ENCODE results near the gene OPCML.
A peak's percentile ranks its signal among the peaks of the same experiment; 100 is the strongest.

OPCML gene

GRCh38 chr11:132852361-132852760, 679.9 kb downstream of the OPCML start:
- no peak for DNase-seq (ENCODE audit: low read depth in 2 of 2)

GRCh38 chr11:132851247-132851646, 681.1 kb downstream of the OPCML start:
- no peak for DNase-seq (ENCODE audit: low read depth in 2 of 2)

- no peak for DNase-seq (ENCODE audit: low read depth in 2 of 2)
Observed at GRCh38 chr11:132850266-132850665, 682.0 kb downstream of the OPCML start.

GRCh38 chr11:132848336-132848735, 684.0 kb downstream of the OPCML start:
- DNase-seq (ENCODE audit: low read depth in 2 of 2) = peak; percentile 56 to 62

- DNase-seq (ENCODE audit: low read depth in 2 of 2) = no peak
Observed at GRCh38 chr11:132846075-132846474, 686.2 kb downstream of the OPCML start.

- DNase-seq (ENCODE audit: low read depth in 2 of 2) = peak; percentile 92
Observed at GRCh38 chr11:132844956-132845696, 687.2 kb downstream of the OPCML start.

GRCh38 chr11:132840660-132841059, 691.6 kb downstream of the OPCML start:
- no peak for DNase-seq (ENCODE audit: low read depth in 2 of 2)

- no peak for DNase-seq (ENCODE audit: low read depth in 2 of 2)
Observed at GRCh38 chr11:132840191-132840590, 692.1 kb downstream of the OPCML start.

GRCh38 chr11:132839236-132839945, 692.9 kb downstream of the OPCML start:
- DNase-seq (ENCODE audit: low read depth in 2 of 2) = no peak

- DNase-seq (ENCODE audit: low read depth in 2 of 2) = no peak
Observed at GRCh38 chr11:132838627-132839026, 693.7 kb downstream of the OPCML start.

- DNase-seq (ENCODE audit: low read depth in 2 of 2) = no peak
Observed at GRCh38 chr11:132831272-132831671, 701.0 kb downstream of the OPCML start.

GRCh38 chr11:132824642-132825041, 707.7 kb downstream of the OPCML start:
- DNase-seq (ENCODE audit: low read depth in 2 of 2) = no peak

- no peak for DNase-seq (ENCODE audit: low read depth in 2 of 2)
Observed at GRCh38 chr11:132822276-132822675, 710.0 kb downstream of the OPCML start.

- no peak for DNase-seq (ENCODE audit: low read depth in 2 of 2)
Observed at GRCh38 chr11:132821499-132821898, 710.8 kb downstream of the OPCML start.

- DNase-seq (ENCODE audit: low read depth in 2 of 2) = peak; percentile 34 to 47
Observed at GRCh38 chr11:132821014-132821413, 711.3 kb downstream of the OPCML start.

- DNase-seq (ENCODE audit: low read depth in 2 of 2) = peak in 1 of 2 experiments; percentile 20
Observed at GRCh38 chr11:132818951-132819350, 713.4 kb downstream of the OPCML start.

- no peak for DNase-seq (ENCODE audit: low read depth in 2 of 2)
Observed at GRCh38 chr11:132817387-132817786, 714.9 kb downstream of the OPCML start.

- DNase-seq (ENCODE audit: low read depth in 2 of 2) = no peak
Observed at GRCh38 chr11:132814410-132814809, 717.9 kb downstream of the OPCML start.

- DNase-seq (ENCODE audit: low read depth in 2 of 2) = no peak
Observed at GRCh38 chr11:132811649-132812048, 720.7 kb downstream of the OPCML start.

GRCh38 chr11:132809070-132809469, 723.2 kb downstream of the OPCML start:
- DNase-seq (ENCODE audit: low read depth in 2 of 2) = no peak

- DNase-seq (ENCODE audit: low read depth in 2 of 2) = no peak
Observed at GRCh38 chr11:132804258-132804657, 728.0 kb downstream of the OPCML start.

GRCh38 chr11:132803436-132803835, 728.9 kb downstream of the OPCML start:
- DNase-seq (ENCODE audit: low read depth in 2 of 2) = peak in 1 of 2 experiments; percentile 12

- DNase-seq (ENCODE audit: low read depth in 2 of 2) = no peak
Observed at GRCh38 chr11:132802947-132803346, 729.4 kb downstream of the OPCML start.
